HCT116 (cell line): ENCODE measurements around the gene TBC1D1. TPM values are rescaled to one million over a fixed set of nuclear protein-coding genes. Genes with fewer than 3 reads are reported as not detected.

Source experiments
- ATAC-seq: fragments of 200-7000 bp; cut with Tn5 transposase; 2 replicates; pipeline ENCODE4 v1.9.1; 2020; ENCODE audit warnings: mild to moderate bottlenecking, moderate library complexity
- BruUV-seq: library from RNA; stranded (reverse); fragments of 400-500 nt; replicated peaks from 2 replicates; lab custom pipeline; 2021; lab: Mats Ljungman, UMichigan
- CTCF ChIA-PET: fragments of 300-600 bp; sonication (Branson Sonifier 250); formaldehyde crosslinking; loops from one replicate; lab custom pipeline; 2021; ENCODE audit warnings: antibody characterized with exemption; lab: Charles Lee
- POLR2A ChIA-PET: fragments of 300-600, 350-600 bp; sonication (Branson Sonifier 250); formaldehyde crosslinking; loops from one replicate; lab custom pipeline; 2021; ENCODE audit warnings: antibody characterized with exemption; lab: Charles Lee
- RAD21 ChIA-PET, 2 experiments: fragments of 300-600 bp; sonication (Branson Sonifier 250); formaldehyde crosslinking; loops; one replicate each; lab custom pipeline; 2023; ENCODE audit warnings: low total read pairs in 2 of 2; ENCODE audit not compliant: uncharacterized antibody in 2 of 2, unreplicated experiment in 2 of 2, low non-redundant PET in 1 of 2; lab: Charles Lee
- DNase-seq: peaks from one replicate; pipeline ENCODE4 v3.0.0-alpha.2; 2010; ENCODE audit warnings: low read depth, low spot score
- H2AFZ ChIP-seq: fragments of 200-600 bp; shearing (Covaris generic), sonication (generic); 2 replicates; pipeline ENCODE4 v1.6.1; 2017; ENCODE audit warnings: low read depth, mixed run types, mixed read lengths, antibody characterized with exemption, low read length; ENCODE audit not compliant: poor library complexity, severe bottlenecking
- H3K27ac ChIP-seq: 2 replicates; pipeline ENCODE4 v1.5.1; 2012; ENCODE audit warnings: low read depth, low read length
- H3K27me3 ChIP-seq: fragments of 200-600 bp; sonication (generic); 2 replicates; pipeline ENCODE4 v1.6.1; 2016; ENCODE audit warnings: mixed run types, low read length, mixed read lengths; ENCODE audit not compliant: insufficient read depth
- H3K36me3 ChIP-seq, 2 experiments: fragments of 200-500 bp in 1 of 2; fragments of 200-600 bp in 1 of 2; sonication (Bioruptor generic) in 1 of 2; sonication (generic) in 1 of 2; 2 replicates each; pipeline versions ENCODE4 v1.5.1 to v1.6.1; 2014 to 2016; ENCODE audit warnings: low read length in 2 of 2, inconsistent platforms in 1 of 2, mixed read lengths in 1 of 2, mixed run types in 1 of 2; ENCODE audit not compliant: insufficient read depth in 2 of 2, control insufficient read depth in 1 of 2
- H3K4me1 ChIP-seq, 2 experiments: fragments of 200-600 bp in 1 of 2; sonication (generic) in 1 of 2; 2 replicates each; pipeline versions ENCODE4 v1.5.1 to v1.6.1; 2012 to 2017; ENCODE audit warnings: low read length in 2 of 2, inconsistent platforms in 1 of 2, mild to moderate bottlenecking in 1 of 2, mixed read lengths in 1 of 2, mixed run types in 1 of 2, moderate library complexity in 1 of 2; ENCODE audit not compliant: insufficient read depth in 2 of 2, control insufficient read depth in 1 of 2
- H3K4me2 ChIP-seq: fragments of 200-600 bp; sonication (generic); 2 replicates; pipeline ENCODE4 v1.6.1; 2017; ENCODE audit warnings: mixed run types, low read length, mixed read lengths
- H3K4me3 ChIP-seq, 2 experiments: fragments of 200-600 bp in 1 of 2; sonication (generic) in 1 of 2; replicated peaks in 1 of 2; 2 replicates each; pipeline ENCODE4 v1.5.1; 2011 to 2016; ENCODE audit warnings: low read length in 2 of 2, control low read depth in 1 of 2, low read depth in 1 of 2, mild to moderate bottlenecking in 1 of 2, mixed read lengths in 1 of 2, mixed run types in 1 of 2
- H3K79me2 ChIP-seq: fragments of 200-600 bp; sonication (generic); 2 replicates; pipeline ENCODE4 v1.6.1; 2017; ENCODE audit warnings: mild to moderate bottlenecking, mixed run types, low read length, moderate library complexity, mixed read lengths; ENCODE audit not compliant: insufficient read depth
- H3K9ac ChIP-seq: fragments of 200-600 bp; sonication (generic); 2 replicates; pipeline ENCODE4 v1.6.1; 2016; ENCODE audit warnings: low read length, mixed read lengths
- H3K9me2 ChIP-seq: fragments of 200-600 bp; sonication (generic), shearing (Covaris generic); 2 replicates; pipeline ENCODE4 v1.6.1; 2017; ENCODE audit warnings: mixed run types, mild to moderate bottlenecking, moderate library complexity; ENCODE audit not compliant: insufficient read depth
- H3K9me3 ChIP-seq, 2 experiments: fragments of 200-500 bp in 1 of 2; fragments of 200-600 bp in 1 of 2; sonication (Bioruptor generic) in 1 of 2; sonication (generic) in 1 of 2; 2 replicates each; pipeline ENCODE4 v1.6.1; 2014 to 2017; ENCODE audit warnings: low read length in 2 of 2, mixed read lengths in 2 of 2, inconsistent platforms in 1 of 2, low read depth in 1 of 2, mild to moderate bottlenecking in 1 of 2, mixed run types in 1 of 2, moderate library complexity in 1 of 2; ENCODE audit not compliant: control insufficient read depth in 1 of 2, insufficient read depth in 1 of 2
- H4K20me1 ChIP-seq: fragments of 200-600 bp; sonication (generic), shearing (Covaris generic); 2 replicates; pipeline ENCODE4 v1.6.1; 2017; ENCODE audit warnings: mixed run types, mild to moderate bottlenecking, moderate library complexity; ENCODE audit not compliant: insufficient read depth
- ATF3 ChIP-seq: IDR thresholded peaks from 2 replicates; pipeline ENCODE4 v1.6.1; 2012
- CEBPB ChIP-seq: IDR thresholded peaks from 2 replicates; pipeline ENCODE4 v1.6.1; 2012; ENCODE audit warnings: low read depth
- ELF1 ChIP-seq: IDR thresholded peaks from 2 replicates; pipeline ENCODE4 v1.6.1; 2012; ENCODE audit warnings: low read depth, borderline replicate concordance
- EZH2 ChIP-seq: fragments of 200-600 bp; sonication (generic); IDR thresholded peaks from 2 replicates; pipeline ENCODE4 v1.6.1; 2017; ENCODE audit warnings: antibody characterized with exemption, mixed run types
- FOSL1 ChIP-seq: IDR thresholded peaks from 2 replicates; pipeline ENCODE4 v1.6.1; 2012; ENCODE audit warnings: low read depth
- JUND ChIP-seq: IDR thresholded peaks from 2 replicates; pipeline ENCODE4 v1.6.1; 2012
- POLR2AphosphoS5 ChIP-seq: IDR thresholded peaks from 2 replicates; pipeline ENCODE4 v1.6.1; 2011; ENCODE audit warnings: mild to moderate bottlenecking, low read depth, low read length, moderate library complexity
- RAD21 ChIP-seq: IDR thresholded peaks from 2 replicates; pipeline ENCODE4 v1.6.1; 2012; ENCODE audit warnings: low read depth, mild to moderate bottlenecking
- REST ChIP-seq: IDR thresholded peaks from 2 replicates; pipeline ENCODE4 v1.6.1; 2012; ENCODE audit warnings: low read depth
- SIN3A ChIP-seq: IDR thresholded peaks from 2 replicates; pipeline ENCODE4 v1.6.1; 2012; ENCODE audit warnings: low read depth
- SRF ChIP-seq: IDR thresholded peaks from 2 replicates; pipeline ENCODE4 v1.6.1; 2012; ENCODE audit warnings: low read depth
- TCF7L2 ChIP-seq: IDR thresholded peaks from 2 replicates; pipeline ENCODE4 v1.7.0; 2011; ENCODE audit warnings: borderline replicate concordance, inconsistent platforms; ENCODE audit not compliant: insufficient read depth, insufficient read length; ENCODE audit errors: extremely low read depth
- intact Hi-C: fragments of 100-400 bp; cut with micrococcal nuclease; formaldehyde crosslinking; loops from 2 replicates; pipeline ENCODE4 v1.10.0; 2022
- total RNA-seq: library from RNA; stranded (reverse); gene quantifications from one replicate; pipeline ENCODE4 v1.2.1, GENCODE V29; 2021; ENCODE audit not compliant: unreplicated experiment
- TF ChIP-seq, protein P1 (sequence below): IDR thresholded peaks from 2 replicates; pipeline ENCODE4 v1.6.1; 2011; ENCODE audit warnings: mild to moderate bottlenecking, low read length, moderate library complexity; ENCODE audit not compliant: insufficient replicate concordance; ENCODE audit errors: extremely low read depth
- TF ChIP-seq, protein P2 (sequence below), 3 experiments: fragments of 200-600 bp in 1 of 3; sonication (generic) in 1 of 3; IDR thresholded peaks in 2 of 3; conservative IDR thresholded peaks in 1 of 3; 2 replicates each; pipeline ENCODE4 v1.5.1; 2012 to 2017; ENCODE audit warnings: low read depth in 2 of 3, low read length in 2 of 3, antibody characterized with exemption in 1 of 3, borderline replicate concordance in 1 of 3, control low read depth in 1 of 3, mild to moderate bottlenecking in 1 of 3, mixed read lengths in 1 of 3, mixed run types in 1 of 3, moderate library complexity in 1 of 3; ENCODE audit not compliant: insufficient read depth in 1 of 3

The TBC1D1 gene
- total RNA-seq, 1 experiment from 2014 or later = 82.7 TPM

DNA sequence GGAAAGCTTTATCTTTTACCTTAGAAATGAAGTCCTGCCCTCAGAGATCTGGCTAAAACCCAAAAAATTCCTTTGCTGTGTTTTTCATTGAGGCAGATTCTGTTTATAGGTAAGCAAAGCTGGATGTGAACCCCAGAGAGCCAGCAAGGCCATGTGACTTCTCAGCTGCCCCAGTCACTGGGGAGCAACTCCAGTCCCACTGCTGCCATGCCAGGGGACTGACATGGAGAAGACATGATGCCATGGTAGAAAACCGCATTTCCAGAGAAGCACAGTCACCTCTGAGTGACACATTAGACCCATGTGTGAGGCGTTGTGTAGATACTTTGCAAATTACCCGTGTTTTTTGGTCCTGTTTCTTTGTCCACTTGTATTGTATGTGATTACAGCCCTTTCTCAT lies 114.8 kb downstream of the TBC1D1 start:
- POLR2A ChIA-PET = interaction anchor here (1.0 kb wide), 1 partner anchor 23 kb away, joined by 3 read pairs; no protein-coding TSS in a partner anchor
- RAD21 ChIA-PET = no interaction called here
- CTCF ChIA-PET = no interaction called here

More for the DNA sequence above, 114.8 kb downstream of the TBC1D1 start:
- Histone ChIP-seq H3K9me3 (no peaks in the 10 kb centered on the region), H3K79me2 (peaks cover 8% of the 10 kb centered on the region), H4K20me1 (0 out of 2 replicates have a peak, but pooled peaks cover 5% of the 10 kb centered on the region), H3K27me3 (no peaks in the 10 kb centered on the region), H3K27ac (no peak overlapping the region), H3K9ac (no peak overlapping the region), H3K4me2 (no peak overlapping the region), H3K4me1 (peaks cover 0 to 3% of the 10 kb centered on the region in 2 experiments; a peak in 1 of 4 replicates), H3K4me3 (no peak overlapping the region), H3K36me3 (no peaks in the 10 kb centered on the region), H2AFZ (no peak overlapping the region), H3K9me2 (no peaks in the 10 kb centered on the region)
- BruUV-seq = no TSS peak
- ATAC-seq (no peak), DNase-seq (no peak)
- TF ChIP-seq EZH2 = no peak
- TF ChIP-seq TCF7L2 = no peak
- TF ChIP-seq FOSL1 = no peak
- TF ChIP-seq RAD21 = no peak
- TF ChIP-seq, protein P1, sequence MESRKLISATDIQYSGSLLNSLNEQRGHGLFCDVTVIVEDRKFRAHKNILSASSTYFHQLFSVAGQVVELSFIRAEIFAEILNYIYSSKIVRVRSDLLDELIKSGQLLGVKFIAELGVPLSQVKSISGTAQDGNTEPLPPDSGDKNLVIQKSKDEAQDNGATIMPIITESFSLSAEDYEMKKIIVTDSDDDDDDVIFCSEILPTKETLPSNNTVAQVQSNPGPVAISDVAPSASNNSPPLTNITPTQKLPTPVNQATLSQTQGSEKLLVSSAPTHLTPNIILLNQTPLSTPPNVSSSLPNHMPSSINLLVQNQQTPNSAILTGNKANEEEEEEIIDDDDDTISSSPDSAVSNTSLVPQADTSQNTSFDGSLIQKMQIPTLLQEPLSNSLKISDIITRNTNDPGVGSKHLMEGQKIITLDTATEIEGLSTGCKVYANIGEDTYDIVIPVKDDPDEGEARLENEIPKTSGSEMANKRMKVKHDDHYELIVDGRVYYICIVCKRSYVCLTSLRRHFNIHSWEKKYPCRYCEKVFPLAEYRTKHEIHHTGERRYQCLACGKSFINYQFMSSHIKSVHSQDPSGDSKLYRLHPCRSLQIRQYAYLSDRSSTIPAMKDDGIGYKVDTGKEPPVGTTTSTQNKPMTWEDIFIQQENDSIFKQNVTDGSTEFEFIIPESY = no peak
- no peak for TF ChIP-seq ATF3
- no peak for TF ChIP-seq ELF1
- TF ChIP-seq REST = no peak
- no peak for TF ChIP-seq SIN3A
- no peak for TF ChIP-seq CEBPB
- TF ChIP-seq, protein P2, sequence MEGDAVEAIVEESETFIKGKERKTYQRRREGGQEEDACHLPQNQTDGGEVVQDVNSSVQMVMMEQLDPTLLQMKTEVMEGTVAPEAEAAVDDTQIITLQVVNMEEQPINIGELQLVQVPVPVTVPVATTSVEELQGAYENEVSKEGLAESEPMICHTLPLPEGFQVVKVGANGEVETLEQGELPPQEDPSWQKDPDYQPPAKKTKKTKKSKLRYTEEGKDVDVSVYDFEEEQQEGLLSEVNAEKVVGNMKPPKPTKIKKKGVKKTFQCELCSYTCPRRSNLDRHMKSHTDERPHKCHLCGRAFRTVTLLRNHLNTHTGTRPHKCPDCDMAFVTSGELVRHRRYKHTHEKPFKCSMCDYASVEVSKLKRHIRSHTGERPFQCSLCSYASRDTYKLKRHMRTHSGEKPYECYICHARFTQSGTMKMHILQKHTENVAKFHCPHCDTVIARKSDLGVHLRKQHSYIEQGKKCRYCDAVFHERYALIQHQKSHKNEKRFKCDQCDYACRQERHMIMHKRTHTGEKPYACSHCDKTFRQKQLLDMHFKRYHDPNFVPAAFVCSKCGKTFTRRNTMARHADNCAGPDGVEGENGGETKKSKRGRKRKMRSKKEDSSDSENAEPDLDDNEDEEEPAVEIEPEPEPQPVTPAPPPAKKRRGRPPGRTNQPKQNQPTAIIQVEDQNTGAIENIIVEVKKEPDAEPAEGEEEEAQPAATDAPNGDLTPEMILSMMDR (IDR thresholded peaks at IDR 0.05 in 2 of 3, conservative IDR thresholded peaks at IDR 0.05 in 1 of 3; ENCODE audit: borderline replicate concordance in 1 of 3, insufficient read depth in 1 of 3, low read depth in 2 of 3, low read length in 2 of 3) = no peak
- no peak for TF ChIP-seq POLR2AphosphoS5
- no peak for TF ChIP-seq SRF
- no peak for TF ChIP-seq JUND
- TF ChIP-seq, all 23 proteins: peak for 0
- intact Hi-C loops = no loop called here
